ENCODE measurements around the gene RASAL2. TPM values are rescaled to one million over a fixed set of nuclear protein-coding genes. Genes with fewer than 3 reads are reported as not detected.
"Not testable (repeated sequence)": the region's sequence is repeated elsewhere in the genome, so short reads cannot be mapped to it uniquely, and the experiment has no call there.

The RASAL2 gene
- total RNA-seq, 2 donors from 2014 or later = 16.9 to 27.8 TPM

GRCh38 chr1:178388418-178389145 lies 294.7 kb downstream of the RASAL2 start:
- no peak for DNase-seq
- ATAC-seq = peak in 1 of 2 donors; percentile 36
- intact Hi-C loops (cut with DNase I) = no loop called here

- DNase-seq (no peak), ATAC-seq (no peak)
- intact Hi-C loops (cut with DNase I) = no loop called here
These were observed 295.5 kb downstream of the RASAL2 start for GRCh38 chr1:178389441-178389840.

- intact Hi-C loops (cut with DNase I); DNase-seq; ATAC-seq: not testable (repeated sequence)
These were observed 296.4 kb downstream of the RASAL2 start for GRCh38 chr1:178390280-178390679.

GRCh38 chr1:178393370-178393769 lies 299.5 kb downstream of the RASAL2 start:
- no peak for DNase-seq
- intact Hi-C loops (cut with DNase I) = no loop called here
- ATAC-seq = no peak

- intact Hi-C loops (cut with DNase I) = no loop called here
- ATAC-seq (no peak), DNase-seq (no peak)
These were observed 302.9 kb downstream of the RASAL2 start for GRCh38 chr1:178396789-178397188.

- no peak for ATAC-seq
- no peak for DNase-seq
- intact Hi-C loops (cut with DNase I) = no loop called here
These were observed 303.8 kb downstream of the RASAL2 start for GRCh38 chr1:178397678-178398077.

GRCh38 chr1:178399177-178399728 lies 305.3 kb downstream of the RASAL2 start:
- ATAC-seq (no peak), DNase-seq (no peak)
- intact Hi-C loops (cut with DNase I) = no loop called here

- intact Hi-C loops (cut with DNase I) = no loop called here
- DNase-seq (no peak), ATAC-seq (no peak)
These were observed 311.2 kb downstream of the RASAL2 start for GRCh38 chr1:178405137-178405536.

- DNase-seq = no peak
- intact Hi-C loops (cut with DNase I) = no loop called here
- ATAC-seq = no peak
These were observed 313.3 kb downstream of the RASAL2 start for GRCh38 chr1:178407215-178407614.

GRCh38 chr1:178407655-178408054 lies 313.8 kb downstream of the RASAL2 start:
- intact Hi-C loops (cut with DNase I) = no loop called here
- ATAC-seq (no peak), DNase-seq (no peak)

- intact Hi-C loops (cut with DNase I) = no loop called here
- DNase-seq = no peak
- no peak for ATAC-seq
These were observed 315.0 kb downstream of the RASAL2 start for GRCh38 chr1:178408871-178409270.

- ATAC-seq = no peak
- DNase-seq = no peak
- intact Hi-C loops (cut with DNase I) = no loop called here
These were observed 315.6 kb downstream of the RASAL2 start for GRCh38 chr1:178409541-178409940.

GRCh38 chr1:178411756-178412399 lies 318.0 kb downstream of the RASAL2 start:
- DNase-seq = no peak
- intact Hi-C loops (cut with DNase I) = no loop called here
- ATAC-seq = no peak

GRCh38 chr1:178412400-178412770 lies 318.5 kb downstream of the RASAL2 start:
- DNase-seq = no peak
- ATAC-seq = no peak
- intact Hi-C loops (cut with DNase I) = no loop called here

- intact Hi-C loops (cut with DNase I) = no loop called here
- ATAC-seq (no peak), DNase-seq (no peak)
These were observed 324.0 kb downstream of the RASAL2 start for GRCh38 chr1:178417858-178418257.

- DNase-seq (no peak), ATAC-seq (no peak)
- intact Hi-C loops (cut with DNase I) = no loop called here
These were observed 324.5 kb downstream of the RASAL2 start for GRCh38 chr1:178418284-178418955.

- DNase-seq (no peak), ATAC-seq (no peak)
- intact Hi-C loops (cut with DNase I) = no loop called here
These were observed 340.5 kb downstream of the RASAL2 start for GRCh38 chr1:178434360-178434759.

GRCh38 chr1:178434899-178435435 lies 341.1 kb downstream of the RASAL2 start:
- no peak for DNase-seq
- peak in 1 of 2 donors; percentile 36 for ATAC-seq
- intact Hi-C loops (cut with DNase I) = no loop called here

GRCh38 chr1:178436899-178437298 lies 343.0 kb downstream of the RASAL2 start:
- ATAC-seq (no peak), DNase-seq (no peak)
- intact Hi-C loops (cut with DNase I) = no loop called here

GRCh38 chr1:178438432-178438831 lies 344.5 kb downstream of the RASAL2 start:
- no peak for DNase-seq
- intact Hi-C loops (cut with DNase I) = no loop called here

More at GRCh38 chr1:178438432-178438831, 344.5 kb downstream of the RASAL2 start:
- ATAC-seq = no peak

All from left cardiac atrium (tissue), 4 donors.